Measurements from ENCODE around the gene SNX7.

GRCh38 chr1:98709906-98710305, 48.4 kb downstream of the SNX7 start:
- TF ChIP-seq, protein P1, sequence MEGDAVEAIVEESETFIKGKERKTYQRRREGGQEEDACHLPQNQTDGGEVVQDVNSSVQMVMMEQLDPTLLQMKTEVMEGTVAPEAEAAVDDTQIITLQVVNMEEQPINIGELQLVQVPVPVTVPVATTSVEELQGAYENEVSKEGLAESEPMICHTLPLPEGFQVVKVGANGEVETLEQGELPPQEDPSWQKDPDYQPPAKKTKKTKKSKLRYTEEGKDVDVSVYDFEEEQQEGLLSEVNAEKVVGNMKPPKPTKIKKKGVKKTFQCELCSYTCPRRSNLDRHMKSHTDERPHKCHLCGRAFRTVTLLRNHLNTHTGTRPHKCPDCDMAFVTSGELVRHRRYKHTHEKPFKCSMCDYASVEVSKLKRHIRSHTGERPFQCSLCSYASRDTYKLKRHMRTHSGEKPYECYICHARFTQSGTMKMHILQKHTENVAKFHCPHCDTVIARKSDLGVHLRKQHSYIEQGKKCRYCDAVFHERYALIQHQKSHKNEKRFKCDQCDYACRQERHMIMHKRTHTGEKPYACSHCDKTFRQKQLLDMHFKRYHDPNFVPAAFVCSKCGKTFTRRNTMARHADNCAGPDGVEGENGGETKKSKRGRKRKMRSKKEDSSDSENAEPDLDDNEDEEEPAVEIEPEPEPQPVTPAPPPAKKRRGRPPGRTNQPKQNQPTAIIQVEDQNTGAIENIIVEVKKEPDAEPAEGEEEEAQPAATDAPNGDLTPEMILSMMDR (IDR thresholded peaks at IDR 0.05), result no peak
- TF ChIP-seq POLR2A (IDR thresholded peaks at IDR 0.05), result no peak

Measured in body of pancreas (tissue), 4 donors.